Subcutaneous abdominal adipose tissue (tissue), 5 donors: ENCODE results near the gene MT1E.

ENCODE experiments used
- H3K27ac ChIP-seq: one replicate; pipeline ENCODE4 v1.7.0; 2013; ENCODE audit warnings: low read depth, mild to moderate bottlenecking, inconsistent platforms, low read length, moderate library complexity
- H3K27me3 ChIP-seq, 5 donors: one replicate each; pipeline ENCODE4 v1.7.0; 2013; ENCODE audit warnings: low read length in 5 of 5, inconsistent platforms in 1 of 5; ENCODE audit not compliant: control insufficient read depth in 5 of 5, insufficient read depth in 4 of 5
- H3K36me3 ChIP-seq, 5 donors: one replicate each; pipeline ENCODE4 v1.7.0; 2013; ENCODE audit warnings: low read length in 5 of 5; ENCODE audit not compliant: control insufficient read depth in 5 of 5, insufficient read depth in 5 of 5
- H3K4me1 ChIP-seq, 5 donors: one replicate each; pipeline ENCODE4 v1.7.0; 2013; ENCODE audit warnings: low read length in 5 of 5, mild to moderate bottlenecking in 3 of 5, moderate library complexity in 1 of 5; ENCODE audit not compliant: control insufficient read depth in 5 of 5, insufficient read depth in 5 of 5
- H3K4me3 ChIP-seq, 5 donors: one replicate each; pipeline ENCODE4 v1.7.0; 2013; ENCODE audit warnings: low read length in 5 of 5, low read depth in 1 of 5
- H3K9ac ChIP-seq, 5 donors: one replicate each; pipeline ENCODE4 v1.7.0; 2013; ENCODE audit warnings: low read length in 5 of 5, mild to moderate bottlenecking in 4 of 5, moderate library complexity in 3 of 5
- H3K9me3 ChIP-seq, 5 donors: one replicate each; pipeline ENCODE4 v1.7.0; 2013; ENCODE audit warnings: low read length in 5 of 5; ENCODE audit not compliant: control insufficient read depth in 5 of 5
- donor health status: healthy.
- donor health status: healthy.
- donor health status: healthy.
- donor health status: healthy.
- donor health status: healthy.

The MT1E gene

DNA sequence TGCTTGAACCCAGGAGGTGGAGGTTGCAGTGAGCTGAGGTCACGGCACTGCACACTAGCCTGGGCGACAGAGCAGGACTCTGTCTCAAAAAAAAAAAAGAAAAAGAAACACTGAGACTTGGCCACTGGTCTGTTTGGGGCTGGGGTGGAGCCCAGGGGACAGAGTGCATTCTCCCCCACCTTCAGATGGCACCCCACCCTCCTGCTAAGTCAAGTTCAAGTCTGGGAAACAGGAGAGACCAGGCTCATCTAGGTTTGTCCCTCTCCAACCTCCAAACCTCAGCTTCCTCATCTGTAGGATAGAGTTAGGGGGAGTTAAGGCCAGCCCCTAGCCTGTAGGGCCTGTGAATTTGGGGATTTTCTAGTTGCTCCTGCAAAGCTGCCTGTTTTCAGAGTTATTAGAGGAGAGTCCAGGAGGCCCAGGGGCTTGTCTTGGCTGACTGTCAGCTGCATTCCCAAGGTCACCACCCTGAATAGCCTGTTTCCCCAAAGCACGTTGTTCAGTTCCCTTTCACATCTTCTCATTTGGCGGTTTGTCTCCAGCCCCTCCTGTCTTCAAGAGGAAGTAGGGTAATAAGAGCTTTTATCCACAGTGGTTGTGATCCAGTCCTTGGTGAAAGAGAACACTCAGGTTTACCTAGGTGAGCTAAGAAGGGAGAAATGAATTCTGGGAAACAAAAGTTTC lies 34.1 kb upstream of the MT1E start:
- H3K27ac ChIP-seq, result no peak overlapping the region
- H3K36me3 ChIP-seq, result no peaks in the 10 kb centered on the region

DNA sequence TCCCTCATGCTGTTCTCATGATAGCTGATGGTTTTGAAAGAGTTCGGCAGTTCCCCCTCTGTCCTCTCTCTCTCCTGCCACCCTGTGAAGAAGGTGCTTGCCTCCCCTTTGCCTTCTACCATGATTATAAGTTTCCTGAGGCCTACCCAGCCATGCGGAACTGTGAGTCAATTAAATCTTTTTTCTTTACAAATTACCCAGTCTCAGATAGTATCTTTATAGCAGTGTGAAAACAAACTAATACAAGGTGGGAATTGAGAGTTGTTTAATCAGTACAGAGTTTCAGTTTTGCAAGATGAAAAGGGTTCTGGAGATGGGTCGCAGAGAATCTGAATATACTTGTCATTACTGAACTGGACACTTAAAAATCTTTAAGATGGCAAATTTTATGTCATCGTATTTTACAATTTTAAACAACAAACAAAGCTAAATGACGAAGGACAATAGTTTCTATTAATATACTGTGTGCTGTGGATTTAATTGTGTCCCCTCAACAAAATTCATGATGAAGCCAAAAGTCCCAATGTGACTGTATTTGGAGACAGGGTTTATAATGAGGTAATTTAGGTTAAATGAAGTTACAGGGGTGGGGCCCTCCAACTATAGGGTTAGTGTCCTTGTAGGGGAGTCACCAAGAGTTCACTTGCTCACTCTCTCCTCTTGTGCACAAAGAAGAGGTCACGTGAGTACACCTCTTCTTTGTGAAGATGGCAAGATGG lies 31.8 kb upstream of the MT1E start:
- Histone ChIP-seq H3K4me1 (peaks cover 0 to 11% (median 11%) of the 10 kb centered on the region in 5 donors), H3K27ac (no peak overlapping the region), H3K27me3 (peaks cover 18 to 22% (median 22%) of the 10 kb centered on the region in 5 donors), H3K9ac (no peak overlapping the region), H3K36me3 (no peaks in the 10 kb centered on the region), H3K4me3 (no peak overlapping the region), H3K9me3 (no peaks in the 10 kb centered on the region)

More for the DNA sequence above, 34.1 kb upstream of the MT1E start:
- H3K27me3 ChIP-seq, result peaks cover 24 to 32% (median 25%) of the 10 kb centered on the region in 5 donors
- no peak overlapping the region for H3K9ac ChIP-seq
- H3K9me3 ChIP-seq, result no peaks in the 10 kb centered on the region
- H3K4me1 ChIP-seq, result peaks cover 0 to 12% (median 11%) of the 10 kb centered on the region in 5 donors
- H3K4me3 ChIP-seq, result no peak overlapping the region

DNA sequence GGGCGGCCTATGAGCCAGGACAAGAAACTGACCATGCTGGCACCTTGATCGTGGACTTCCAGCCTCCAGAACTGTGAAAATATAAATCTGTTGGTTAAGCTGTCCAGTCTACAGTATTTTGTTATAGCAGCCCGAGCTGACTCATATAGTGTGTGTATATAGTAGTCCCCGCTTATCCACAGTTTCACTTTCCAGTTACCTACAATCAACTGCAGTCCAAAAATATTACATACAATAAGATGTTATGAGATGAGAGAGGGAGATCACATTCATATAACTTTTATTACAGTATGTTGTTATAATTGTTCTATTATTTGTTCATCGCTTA lies 31.3 kb upstream of the MT1E start:
- Histone ChIP-seq H3K4me1 (peaks cover 0 to 6% (median 5%) of the 10 kb centered on the region in 5 donors), H3K27ac (no peak overlapping the region), H3K9me3 (no peaks in the 10 kb centered on the region), H3K4me3 (no peak overlapping the region), H3K9ac (no peak overlapping the region), H3K27me3 (peaks cover 13 to 17% (median 16%) of the 10 kb centered on the region in 5 donors), H3K36me3 (no peaks in the 10 kb centered on the region)

DNA sequence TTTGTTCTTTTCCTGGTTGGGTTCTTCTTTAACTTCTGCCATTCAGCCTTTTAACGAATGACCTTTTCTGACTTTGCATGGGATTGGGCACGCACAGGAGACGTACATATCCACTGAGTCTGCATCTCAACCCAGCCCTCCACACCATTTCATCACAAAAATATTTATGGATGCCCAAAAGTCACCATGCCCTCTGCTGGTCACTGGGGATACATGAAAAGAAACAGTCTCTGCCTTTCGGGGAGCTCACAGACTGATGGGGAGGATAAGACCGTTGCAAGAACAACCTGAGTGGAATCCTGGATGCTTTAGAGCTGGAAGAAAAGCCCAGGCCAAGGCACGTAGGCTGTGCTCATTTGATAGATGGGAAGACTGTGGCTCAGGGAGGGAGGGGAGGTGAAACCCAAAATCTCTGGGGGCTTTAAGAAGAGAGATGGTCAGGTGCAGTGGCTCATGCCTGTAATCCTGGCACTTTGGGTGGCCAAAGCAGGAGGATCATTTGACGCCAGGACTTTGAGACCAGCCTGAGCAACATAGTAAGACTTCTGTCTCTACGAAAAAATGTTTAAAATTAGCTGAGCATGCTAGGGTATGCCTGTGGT lies 25.1 kb upstream of the MT1E start:
- Histone ChIP-seq H3K9ac (no peak overlapping the region), H3K27me3 (peaks cover 0 to 3% (median 0%) of the 10 kb centered on the region in 5 donors), H3K9me3 (no peaks in the 10 kb centered on the region), H3K4me3 (no peak overlapping the region), H3K4me1 (peaks cover 0 to under 1% (median 0%) of the 10 kb centered on the region in 5 donors), H3K27ac (no peak overlapping the region), H3K36me3 (no peaks in the 10 kb centered on the region)

DNA sequence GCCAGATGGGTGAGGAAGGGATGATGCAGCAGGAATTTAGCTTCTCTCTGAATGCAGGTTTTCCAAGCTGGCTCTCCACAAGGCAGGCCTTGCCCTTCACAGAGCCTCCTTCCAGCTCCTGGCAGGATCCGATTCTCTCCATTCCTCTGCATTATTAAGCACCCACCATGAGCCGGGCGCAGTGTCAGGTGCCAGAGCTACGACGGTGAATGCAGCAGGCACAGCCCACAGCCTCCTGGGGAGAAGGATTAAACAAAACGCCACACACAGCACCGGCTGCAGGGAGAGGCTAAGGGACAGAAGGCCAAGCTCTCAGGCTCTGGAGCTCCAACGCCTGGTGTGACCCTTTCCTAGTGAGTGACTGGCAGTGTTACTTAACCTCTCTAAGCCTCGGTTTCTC lies 24.3 kb upstream of the MT1E start:
- Histone ChIP-seq H3K9me3 (no peaks in the 10 kb centered on the region), H3K27me3 (peaks cover 0 to 3% (median 0%) of the 10 kb centered on the region in 5 donors), H3K9ac (no peak overlapping the region), H3K4me3 (no peak overlapping the region), H3K36me3 (no peaks in the 10 kb centered on the region), H3K4me1 (peaks cover 5 to 8% (median 6%) of the 10 kb centered on the region in 5 donors), H3K27ac (no peak overlapping the region)

DNA sequence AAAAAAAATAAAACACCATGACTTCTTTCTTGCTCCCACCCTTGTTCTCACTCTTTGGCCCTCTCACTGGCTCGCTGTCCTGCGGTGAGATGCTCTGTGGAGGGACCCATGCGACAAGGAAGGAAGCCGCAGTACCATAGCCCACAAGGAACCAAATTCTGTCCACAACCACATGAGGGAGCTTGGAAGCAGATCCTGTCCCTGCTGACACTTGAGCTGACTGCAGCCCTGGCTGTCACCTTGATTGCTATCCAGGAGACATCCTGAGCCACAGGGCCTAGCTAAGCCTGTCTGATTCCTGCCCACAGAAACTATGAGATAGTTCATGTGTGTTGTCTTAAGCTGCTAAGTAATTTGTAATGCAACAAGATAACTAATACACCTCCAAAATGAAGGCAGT lies 22.0 kb upstream of the MT1E start:
- Histone ChIP-seq H3K27ac (no peak overlapping the region), H3K4me3 (no peak overlapping the region), H3K27me3 (peaks cover 0 to 3% (median 0%) of the 10 kb centered on the region in 5 donors), H3K9ac (no peak overlapping the region), H3K4me1 (peaks cover 15 to 30% (median 23%) of the 10 kb centered on the region in 5 donors), H3K36me3 (no peaks in the 10 kb centered on the region), H3K9me3 (no peaks in the 10 kb centered on the region)

DNA sequence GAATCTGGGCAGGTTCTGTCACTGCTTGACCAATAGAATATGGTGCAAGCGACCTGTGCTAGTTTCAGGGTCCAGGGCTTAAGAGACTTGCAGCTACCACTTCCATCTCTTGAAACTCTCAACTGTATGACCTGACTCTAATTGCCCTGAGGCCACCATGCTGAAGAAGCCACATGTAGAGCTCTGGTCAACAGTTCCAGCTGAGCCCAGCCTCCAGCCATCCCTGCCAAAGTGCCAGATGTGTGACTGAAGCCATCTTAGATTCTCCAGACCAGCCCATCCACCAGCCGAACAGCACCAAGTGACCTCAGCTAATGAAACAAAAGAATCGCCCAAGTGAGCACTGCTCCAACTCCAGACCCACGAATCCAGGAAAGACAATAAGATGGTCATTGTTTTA lies 20.6 kb upstream of the MT1E start:
- Histone ChIP-seq H3K4me1 (peaks cover 18 to 44% (median 34%) of the 10 kb centered on the region in 5 donors), H3K9ac (no peak overlapping the region), H3K9me3 (no peaks in the 10 kb centered on the region), H3K27me3 (peaks cover 0 to 3% (median 0%) of the 10 kb centered on the region in 5 donors), H3K4me3 (no peak overlapping the region), H3K36me3 (no peaks in the 10 kb centered on the region), H3K27ac (no peak overlapping the region)

DNA sequence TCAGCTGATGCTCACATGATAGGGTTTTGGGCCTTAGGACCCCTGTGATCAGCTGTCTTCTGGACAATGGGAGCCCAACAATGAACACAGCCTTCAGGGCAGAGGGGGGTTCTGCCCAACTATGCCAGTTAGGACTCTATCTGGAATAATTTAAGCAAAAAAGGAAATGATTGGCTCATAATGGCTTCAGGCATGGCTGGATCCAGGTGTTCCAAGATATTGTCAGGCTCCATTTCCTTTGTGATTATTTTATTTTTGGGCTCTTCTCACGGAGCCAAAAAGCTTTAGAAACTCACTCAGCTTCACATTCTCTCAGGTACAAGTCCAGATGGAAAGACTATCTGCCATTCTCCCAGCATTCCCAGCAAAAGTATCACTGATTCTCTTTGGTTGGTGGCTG lies 20.1 kb upstream of the MT1E start:
- Histone ChIP-seq H3K27ac (peak overlapping the region; percentile 99), H3K4me1 (peaks cover 22 to 49% (median 40%) of the 10 kb centered on the region in 5 donors), H3K9ac (peak overlapping the region in 3 of 5 donors; percentile 3 to 90 (median 38))

DNA sequence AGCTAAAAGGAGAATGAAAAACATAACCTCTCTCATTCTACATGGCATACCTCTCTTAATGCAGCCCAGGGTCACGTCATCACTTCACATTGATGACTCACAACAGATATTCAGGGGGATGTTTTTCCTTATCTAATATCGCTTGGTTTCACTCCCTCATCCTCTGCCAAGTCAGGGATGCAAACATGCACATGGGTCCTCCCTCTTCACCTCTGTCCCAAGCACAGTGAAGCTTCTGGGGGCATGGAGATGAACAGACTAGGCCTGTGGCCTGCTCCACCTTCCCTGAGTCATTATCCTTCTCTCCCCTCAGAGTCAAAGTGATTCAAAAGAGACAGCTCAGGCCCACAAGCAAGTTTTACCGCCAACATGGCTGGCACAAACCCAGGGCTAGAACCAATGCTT lies 19.5 kb upstream of the MT1E start:
- Histone ChIP-seq H3K9me3 (no peaks in the 10 kb centered on the region), H3K9ac (peak overlapping the region; percentile 3 to 90 (median 51)), H3K36me3 (no peaks in the 10 kb centered on the region), H3K27ac (peak overlapping the region; percentile 99), H3K4me3 (no peak overlapping the region), H3K4me1 (peaks cover 26 to 55% (median 46%) of the 10 kb centered on the region in 5 donors), H3K27me3 (peaks cover 0 to 3% (median 0%) of the 10 kb centered on the region in 5 donors)

More for the DNA sequence above, 20.1 kb upstream of the MT1E start:
- Histone ChIP-seq H3K4me3 (no peak overlapping the region), H3K27me3 (peaks cover 0 to 3% (median 0%) of the 10 kb centered on the region in 5 donors), H3K36me3 (no peaks in the 10 kb centered on the region), H3K9me3 (no peaks in the 10 kb centered on the region)
